Dedifferentiated amniotic fluid mesenchymal stem cell (primary cell): ENCODE results near the gene ZNF71.
A peak's percentile ranks its signal among the peaks of the same experiment; 100 is the strongest.

Source experiments
- DNase-seq: peaks from one replicate; pipeline ENCODE4 v3.0.0-alpha.2; 2016; ENCODE audit errors: extremely low spot score

Gene ZNF71

DNA sequence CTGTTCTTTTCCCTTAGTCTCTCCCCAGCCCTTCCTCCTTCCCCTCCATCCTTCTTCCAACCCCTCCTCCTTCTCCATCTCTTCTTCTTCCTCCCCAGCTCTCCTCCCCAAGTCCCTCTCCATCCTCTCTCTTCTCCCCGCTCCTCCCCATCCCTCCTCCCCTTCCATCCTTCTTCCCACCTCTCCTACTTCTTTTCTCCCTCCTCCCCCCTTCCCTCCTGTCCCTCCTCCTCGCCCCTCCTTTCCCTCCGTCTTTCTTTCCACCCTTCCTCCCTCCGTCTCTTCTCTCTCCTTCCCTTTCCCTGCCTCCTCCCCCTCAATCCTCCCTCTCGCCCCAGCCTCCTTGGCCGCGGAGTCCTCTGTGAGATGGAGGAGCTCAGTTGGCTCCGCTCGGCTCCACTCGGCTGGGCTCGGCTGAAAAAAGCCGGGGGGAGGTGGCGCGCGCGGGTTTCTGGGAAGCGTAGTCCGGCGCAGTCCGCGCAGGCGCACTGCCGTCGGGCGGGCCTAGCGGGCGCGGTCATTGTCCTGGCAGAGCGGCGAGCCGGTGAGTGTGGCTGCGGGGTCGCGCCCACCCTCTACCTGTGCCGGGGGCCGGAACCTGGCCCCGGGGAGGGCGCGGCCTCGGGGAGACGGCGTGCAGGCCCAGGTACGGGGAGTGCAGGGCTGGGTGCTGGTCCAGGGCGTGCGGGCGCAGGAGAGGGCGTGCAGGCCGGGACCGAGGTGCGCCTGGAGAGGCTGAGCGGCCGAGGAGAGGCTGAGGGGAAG lies at the start of gene ZNF71:
Gene ZNF71, plus strand, starts transcription at position 520 of the 765 bp plus-strand sequence. CDS start 6,257 bp downstream, outside the sequence.
- DNase-seq, result peak; percentile 88

- no peak for DNase-seq
Measured at GRCh38 chr19:56547535-56547934, 47.6 kb upstream of the ZNF71 start.

GRCh38 chr19:56554272-56554869 lies 40.7 kb upstream of the ZNF71 start:
- no peak for DNase-seq

DNA sequence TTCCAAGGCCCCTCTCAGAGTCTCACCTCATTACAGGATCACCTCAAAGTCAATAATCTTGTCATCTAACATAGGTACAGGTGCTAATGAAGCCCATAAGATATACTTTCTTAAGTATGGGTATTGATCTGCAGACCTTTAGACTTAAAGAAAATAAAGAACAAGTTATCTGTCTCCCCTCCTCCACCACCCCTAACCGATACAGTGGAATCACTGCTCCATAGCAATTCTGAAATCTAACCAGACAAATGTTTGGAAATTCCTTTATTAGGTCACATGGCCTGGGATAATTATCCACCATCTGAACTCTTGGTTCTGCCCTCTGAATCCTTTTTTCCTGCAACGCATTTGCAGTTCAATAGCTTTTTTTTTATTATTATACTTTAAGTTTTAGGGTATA lies 32.3 kb upstream of the ZNF71 start:
- DNase-seq, result no peak

DNA sequence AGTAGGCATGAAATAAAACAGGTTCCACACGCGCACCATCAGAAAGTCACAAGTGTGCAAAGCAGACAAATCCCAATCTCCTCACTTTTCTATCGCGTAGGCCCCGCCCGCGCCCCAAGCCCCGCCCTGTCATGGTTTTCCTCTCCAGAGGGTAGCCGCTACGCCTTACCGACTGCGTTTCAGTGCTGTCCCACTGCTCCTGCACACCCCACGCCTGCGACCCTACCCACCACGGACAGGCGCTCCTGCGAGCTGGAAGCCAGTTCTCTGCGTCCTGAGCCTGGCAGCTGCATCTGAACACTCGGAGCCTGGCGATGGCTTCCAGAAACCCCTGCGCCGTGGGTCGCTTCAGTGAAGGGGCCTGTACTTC lies 28.2 kb upstream of the ZNF71 start:
- no peak for DNase-seq

DNA sequence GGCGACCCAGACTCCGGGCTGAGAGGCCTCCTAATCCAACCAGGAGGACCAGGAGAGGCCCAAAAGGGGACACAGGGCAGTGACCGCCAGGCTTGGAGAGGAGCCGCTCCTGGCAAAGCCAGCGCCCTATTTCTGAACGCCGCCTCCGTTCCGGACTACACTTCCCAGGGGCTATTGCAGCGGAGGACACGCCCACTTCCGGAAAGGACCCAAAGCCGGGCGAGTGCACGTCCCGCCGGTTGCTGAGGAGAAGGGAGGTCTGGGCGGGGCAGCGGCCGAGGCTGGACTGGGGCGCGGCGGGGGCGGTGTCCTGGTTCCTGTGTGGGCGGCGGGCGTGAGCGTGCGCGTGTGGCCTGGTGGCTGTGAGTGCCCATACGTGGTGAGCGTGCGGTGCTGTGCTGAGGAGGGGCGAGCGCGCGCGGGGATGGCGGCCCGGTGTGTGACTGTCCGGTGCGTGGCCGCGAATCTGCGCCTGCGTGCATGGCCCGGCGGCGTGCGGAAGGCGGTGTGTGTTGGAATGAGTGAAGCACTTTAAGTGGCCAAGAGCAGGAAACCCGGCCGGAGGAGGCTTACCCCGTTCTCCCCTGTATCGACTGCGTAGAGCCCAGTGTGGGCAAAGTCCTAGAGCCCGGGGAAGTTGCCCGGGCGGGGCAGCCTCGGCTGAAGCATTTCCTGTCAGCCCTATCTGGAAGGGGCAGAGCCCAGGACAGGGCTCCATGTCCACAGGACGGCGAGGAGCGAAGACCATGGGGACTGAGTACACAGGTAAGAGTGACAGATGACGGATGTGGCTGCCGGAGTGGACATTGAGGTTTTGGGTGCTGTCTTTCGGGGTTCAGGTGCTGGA lies 27.6 kb upstream of the ZNF71 start, which contains the start of gene ZNF470:
Gene ZNF470, plus strand, starts transcription at position 195 of the 847 bp plus-strand sequence. CDS start 2,844 bp downstream, outside the sequence.
- peak; percentile 93 for DNase-seq

- no peak for DNase-seq
Measured at GRCh38 chr19:56572589-56572988, 22.5 kb upstream of the ZNF71 start.

DNA sequence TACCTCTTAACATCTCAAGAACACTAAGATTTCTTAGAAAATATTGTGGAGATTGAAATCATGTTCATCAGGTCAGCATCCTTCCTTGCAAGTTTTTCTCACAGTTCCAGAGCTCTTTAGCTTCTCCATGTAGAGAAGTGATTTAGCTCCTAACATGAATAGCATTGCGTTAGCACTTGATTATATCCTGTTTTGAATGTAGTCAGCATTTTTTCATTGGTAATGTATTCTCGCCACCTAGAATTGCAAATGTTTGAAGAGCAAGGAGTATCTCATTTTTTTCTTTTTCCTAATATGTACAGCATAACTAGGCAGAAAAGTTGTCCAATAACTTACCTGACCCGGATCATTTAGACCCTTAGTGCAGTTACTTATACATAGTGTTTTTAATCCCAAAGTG lies 21.2 kb upstream of the ZNF71 start:
- no peak for DNase-seq

- DNase-seq, result no peak
Measured at GRCh38 chr19:56577719-56578602, 17.1 kb upstream of the ZNF71 start.

DNA sequence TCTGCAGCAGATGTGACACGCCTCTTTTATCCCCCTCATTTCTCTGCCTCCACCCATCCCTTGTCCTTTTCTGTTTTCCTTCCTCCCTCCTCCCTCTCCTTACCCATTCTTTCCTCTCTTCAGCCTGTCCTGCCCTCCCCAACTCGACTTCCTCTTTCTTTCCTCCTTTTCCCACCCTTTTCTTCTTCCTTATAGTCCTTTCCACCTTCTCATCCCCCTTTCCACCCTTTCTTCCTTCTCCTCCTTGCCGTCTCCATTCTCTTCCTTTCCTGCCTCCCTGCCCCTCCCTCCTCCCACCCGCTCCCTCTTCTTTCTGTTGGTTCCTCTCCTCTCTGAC lies 688 bp upstream of the ZNF71 start:
- DNase-seq, result no peak

DNA sequence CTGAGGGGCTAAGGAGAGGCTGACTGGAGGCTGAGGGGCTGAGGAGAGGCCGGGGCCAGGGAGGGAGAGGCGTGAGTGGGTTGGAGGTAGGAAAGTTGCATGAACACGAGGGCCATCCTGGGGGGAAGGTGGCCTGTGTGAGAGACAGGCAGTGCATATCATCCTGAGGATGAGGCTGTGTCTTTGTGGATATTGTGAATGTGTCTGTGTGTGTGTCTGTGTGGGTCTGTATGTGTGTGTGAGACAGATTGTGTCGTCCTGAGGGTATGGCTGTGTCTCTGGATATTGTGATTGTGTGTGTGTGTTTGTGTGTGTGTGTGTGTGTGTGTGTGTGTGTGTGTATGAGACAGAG lies 422 bp downstream of the ZNF71 start:
- DNase-seq, result no peak

DNA sequence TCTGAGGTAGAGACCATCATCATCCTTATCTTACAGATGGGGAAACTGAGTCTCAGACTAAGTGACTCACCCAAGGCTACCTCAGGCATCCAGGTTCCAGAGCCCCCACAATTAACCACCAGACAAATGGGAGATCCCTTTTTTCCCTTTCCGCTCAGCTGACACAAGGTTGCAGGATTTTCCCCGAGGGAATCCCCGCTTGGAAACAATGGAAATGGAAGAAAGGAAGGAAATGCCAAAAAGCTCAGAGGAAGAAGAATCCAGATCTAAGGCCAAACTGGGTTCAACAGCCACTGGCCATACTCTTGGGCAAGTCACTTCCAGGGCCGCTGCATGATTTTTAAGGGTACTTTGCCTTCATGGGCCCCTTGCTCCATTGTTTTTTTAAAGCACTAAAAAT lies 1.6 kb downstream of the ZNF71 start:
- DNase-seq, result no peak

- no peak for DNase-seq
Measured at GRCh38 chr19:56597696-56598095, 2.6 kb downstream of the ZNF71 start.

GRCh38 chr19:56601375-56601774 lies 6.3 kb downstream of the ZNF71 start:
- DNase-seq, result no peak

DNA sequence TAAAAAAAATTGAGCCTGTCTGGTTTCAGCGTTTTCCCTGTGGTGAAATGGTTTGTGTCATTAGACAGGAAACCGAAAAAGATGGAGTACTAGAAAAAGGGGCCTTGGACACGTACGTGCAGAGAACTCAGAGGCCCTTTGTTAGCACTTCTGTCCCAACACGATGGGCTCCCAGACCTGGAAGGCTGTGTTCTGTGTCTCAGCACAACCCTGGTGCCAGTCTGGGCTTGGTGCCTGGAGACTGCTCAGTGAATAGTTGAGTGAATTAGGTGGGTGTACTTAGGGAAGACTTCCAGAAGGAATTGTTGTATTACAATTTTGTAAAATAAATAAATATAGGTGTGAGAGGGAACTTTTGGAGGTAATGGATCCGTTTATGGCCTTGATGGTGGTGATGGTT lies 8.7 kb downstream of the ZNF71 start:
- DNase-seq, result no peak

- DNase-seq, result no peak
Measured at GRCh38 chr19:56608274-56608964, 13.3 kb downstream of the ZNF71 start.

DNA sequence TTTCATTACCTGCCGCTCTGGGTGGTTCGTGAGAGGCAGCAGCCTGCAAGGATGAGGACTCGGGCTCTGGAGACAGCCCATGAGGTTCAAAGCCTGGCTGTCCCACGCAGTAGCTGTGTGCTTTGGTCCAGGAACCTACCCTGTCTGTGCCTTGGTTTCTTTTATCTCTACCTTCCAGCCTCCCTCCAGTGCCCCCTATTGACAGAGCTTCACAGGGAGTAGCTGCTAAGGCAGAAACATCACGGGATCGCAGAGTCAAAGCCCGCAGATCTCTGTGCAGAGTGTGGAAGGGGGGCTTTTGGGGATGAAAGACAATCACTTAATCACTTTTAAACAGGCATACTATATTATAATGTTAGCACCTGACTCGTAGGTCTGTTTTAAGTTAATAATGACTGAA lies 16.2 kb downstream of the ZNF71 start:
- DNase-seq, result no peak

DNA sequence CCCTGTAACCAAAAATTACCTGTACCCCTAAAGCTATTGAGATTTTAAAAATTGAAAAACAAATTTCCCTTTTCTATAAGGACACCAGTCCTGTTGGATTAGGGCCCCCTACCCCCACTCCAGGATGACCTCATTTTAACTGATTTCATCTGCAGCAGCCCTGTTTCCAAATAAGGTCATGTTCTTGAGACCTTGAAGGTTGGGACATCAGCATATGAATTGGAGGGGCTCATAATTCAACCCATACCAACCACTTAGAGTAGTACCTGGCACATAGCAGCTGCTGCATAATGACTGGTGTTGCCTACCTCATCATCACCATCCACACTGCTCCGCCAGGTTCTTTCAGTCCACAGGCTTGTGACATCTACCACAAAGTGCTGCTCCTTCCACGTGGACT lies 17.6 kb downstream of the ZNF71 start:
- no peak for DNase-seq

GRCh38 chr19:56613639-56614038 lies 18.5 kb downstream of the ZNF71 start:
- no peak for DNase-seq

- DNase-seq, result no peak
Measured at GRCh38 chr19:56617531-56617930, 22.4 kb downstream of the ZNF71 start.

- no peak for DNase-seq
Measured at GRCh38 chr19:56619121-56619520, 24.0 kb downstream of the ZNF71 start.
